Epithelial cell of esophagus (primary cell): ENCODE measurements around the gene ANKRD27.

Experiments
- DNase-seq: peaks from one replicate; pipeline ENCODE4 v3.0.0; 2010; ENCODE audit warnings: low read depth
- H3K4me3 ChIP-seq: 2 replicates; pipeline ENCODE4 v1.5.1; 2011; ENCODE audit warnings: mild to moderate bottlenecking, low read length, control low read depth
- CTCF ChIP-seq: IDR thresholded peaks from 2 replicates; pipeline ENCODE4 v1.5.1; 2011; ENCODE audit warnings: low read depth, mild to moderate bottlenecking, low read length, control low read depth, inconsistent platforms; ENCODE audit not compliant: insufficient read depth; ENCODE audit errors: missing control alignments

Gene ANKRD27

GRCh38 chr19:32674153-32674930, 638 bp downstream of the ANKRD27 start:
- no peak for DNase-seq
- H3K4me3 ChIP-seq: peak overlapping the region; percentile 77

GRCh38 chr19:32673573-32673972, 1.4 kb downstream of the ANKRD27 start:
- no peak for TF ChIP-seq CTCF
- H3K4me3 ChIP-seq: peak overlapping the region; percentile 77
- no peak for DNase-seq

More at GRCh38 chr19:32674153-32674930, 638 bp downstream of the ANKRD27 start:
- TF ChIP-seq CTCF: no peak

- no peak for DNase-seq
- no peak overlapping the region for H3K4me3 ChIP-seq
- TF ChIP-seq CTCF: no peak
These were observed 2.1 kb downstream of the ANKRD27 start for GRCh38 chr19:32672841-32673240.

GRCh38 chr19:32671883-32672593, 2.9 kb downstream of the ANKRD27 start:
- no peak for TF ChIP-seq CTCF
- no peak for DNase-seq
- no peak overlapping the region for H3K4me3 ChIP-seq

GRCh38 chr19:32669310-32669709, 5.7 kb downstream of the ANKRD27 start:
- DNase-seq: no peak
- no peak for TF ChIP-seq CTCF
- no peak overlapping the region for H3K4me3 ChIP-seq

GRCh38 chr19:32666084-32666483, 8.9 kb downstream of the ANKRD27 start:
- no peak for DNase-seq
- no peak overlapping the region for H3K4me3 ChIP-seq
- no peak for TF ChIP-seq CTCF
